Endothelial cell of umbilical vein (primary cell): ENCODE measurements around the gene C7orf33. TPM values are rescaled to one million over a fixed set of nuclear protein-coding genes. Genes with fewer than 3 reads are reported as not detected.
A peak's percentile ranks its signal among the peaks of the same experiment; 100 is the strongest.

Source experiments
- BruUV-seq: library from RNA; stranded (reverse); fragments of 400-500 nt; replicated peaks from 2 replicates; lab custom pipeline; 2021; lab: Mats Ljungman, UMichigan
- CTCF ChIA-PET: fragments of 300-600, 350-600 bp; sonication (Branson Sonifier 250); formaldehyde crosslinking; loops from one replicate; lab custom pipeline; 2021; ENCODE audit warnings: antibody characterized with exemption, inconsistent platforms; lab: Charles Lee
- POLR2A ChIA-PET: fragments of 300-600, 350-600 bp; sonication (Branson Sonifier 250); formaldehyde crosslinking; loops from one replicate; lab custom pipeline; 2021; ENCODE audit warnings: antibody characterized with exemption, inconsistent platforms; lab: Charles Lee
- DNase-seq: peaks from one replicate; pipeline ENCODE4 v3.0.0-alpha.2; 2011; ENCODE audit warnings: low read depth, low spot score
- FAIRE-seq: peaks from 2 replicates; lab custom pipeline; 2011; peaks lifted over from hg19 to GRCh38; lab: Jason Lieb, UNC
- H2AFZ ChIP-seq: 2 replicates; pipeline ENCODE4 v1.6.0; 2012; ENCODE audit warnings: low read depth, low read length, control low read depth, inconsistent platforms
- H3K27ac ChIP-seq: 2 replicates; pipeline ENCODE4 v1.5.1; 2011; ENCODE audit warnings: low read depth, mild to moderate bottlenecking, control low read depth, low read length, moderate library complexity; ENCODE audit not compliant: insufficient read depth
- H3K27me3 ChIP-seq, 2 experiments: 2 replicates each; pipeline versions ENCODE4 v1.6.0 to v1.6.1; 2011; ENCODE audit warnings: low read length in 2 of 2, mixed read lengths in 1 of 2; ENCODE audit not compliant: control insufficient read depth in 2 of 2, insufficient read depth in 2 of 2
- H3K36me3 ChIP-seq, 2 experiments: 2 replicates in 1 of 2; 3 replicates in 1 of 2; pipeline ENCODE4 v1.5.1; 2011; ENCODE audit warnings: low read length in 2 of 2, mild to moderate bottlenecking in 1 of 2, moderate library complexity in 1 of 2; ENCODE audit not compliant: control insufficient read depth in 2 of 2, insufficient read depth in 2 of 2; ENCODE audit errors: extremely low read depth in 1 of 2
- H3K4me1 ChIP-seq: 3 replicates; pipeline ENCODE4 v1.5.1; 2011; ENCODE audit warnings: mild to moderate bottlenecking, low read length; ENCODE audit not compliant: control insufficient read depth, insufficient read depth; ENCODE audit errors: extremely low read depth
- H3K4me2 ChIP-seq: 2 replicates; pipeline ENCODE4 v1.6.1; 2011; ENCODE audit warnings: low read length, control low read depth, mixed read lengths; ENCODE audit not compliant: insufficient read depth
- H3K4me3 ChIP-seq, 3 experiments: fragments of 200-600 bp in 1 of 3; sonication (generic), shearing (Covaris generic) in 1 of 3; replicated peaks in 1 of 3; 2 replicates each; pipeline ENCODE4 v1.5.1; 2011 to 2016; ENCODE audit warnings: control low read depth in 3 of 3, low read length in 3 of 3, mild to moderate bottlenecking in 2 of 3, inconsistent platforms in 1 of 3, low read depth in 1 of 3, moderate library complexity in 1 of 3; ENCODE audit not compliant: insufficient read depth in 1 of 3
- H3K79me2 ChIP-seq: 2 replicates; pipeline ENCODE4 v1.6.0; 2012; ENCODE audit warnings: low read length, inconsistent platforms; ENCODE audit not compliant: control insufficient read depth, insufficient read depth
- H3K9ac ChIP-seq: replicated peaks from 2 replicates; pipeline ENCODE3; 2011; ENCODE audit warnings: low read length, control low read depth; ENCODE audit not compliant: insufficient read depth; ENCODE audit errors: extremely low read depth
- H3K9me1 ChIP-seq: replicated peaks from 3 replicates; pipeline ENCODE4 v1.6.0; 2011; ENCODE audit warnings: mild to moderate bottlenecking, low read length; ENCODE audit not compliant: control insufficient read depth, insufficient read depth; ENCODE audit errors: extremely low read depth
- H3K9me3 ChIP-seq: replicated peaks from 2 replicates; pipeline ENCODE4 v1.5.1; 2012; ENCODE audit warnings: low read length, inconsistent platforms; ENCODE audit not compliant: control insufficient read depth, insufficient read depth
- H4K20me1 ChIP-seq: replicated peaks from 2 replicates; pipeline ENCODE3; 2011; ENCODE audit warnings: mild to moderate bottlenecking, low read length; ENCODE audit not compliant: control insufficient read depth, insufficient read depth; ENCODE audit errors: extremely low read depth
- CTCF ChIP-seq, 2 donors: IDR thresholded peaks; 1 replicate in 1 of 2; 2 replicates in 1 of 2; pipeline ENCODE4 v1.5.1; 2011; ENCODE audit warnings: low read length in 2 of 2, mild to moderate bottlenecking in 2 of 2, moderate library complexity in 2 of 2, control low read depth in 1 of 2, inconsistent platforms in 1 of 2, low read depth in 1 of 2; ENCODE audit not compliant: insufficient read depth in 1 of 2; ENCODE audit errors: extremely low read depth in 1 of 2
- EZH2 ChIP-seq: IDR thresholded peaks from 2 replicates; pipeline ENCODE4 v1.6.1; 2012; ENCODE audit warnings: borderline replicate concordance, low read depth, mild to moderate bottlenecking, moderate library complexity, low read length, inconsistent platforms; ENCODE audit not compliant: severe bottlenecking
- FOS ChIP-seq: IDR thresholded peaks from 2 replicates; pipeline ENCODE4 v1.6.1; 2011; ENCODE audit warnings: mild to moderate bottlenecking, low read length, moderate library complexity, borderline replicate concordance; ENCODE audit not compliant: insufficient read depth
- GATA2 ChIP-seq: IDR thresholded peaks from 2 replicates; pipeline ENCODE4 v1.7.0; 2011; ENCODE audit warnings: low read depth, mild to moderate bottlenecking, moderate library complexity, mixed read lengths, low read length; ENCODE audit not compliant: insufficient read length, insufficient read depth
- JUN ChIP-seq: IDR thresholded peaks from 2 replicates; pipeline ENCODE4 v1.6.1; 2011; ENCODE audit warnings: borderline replicate concordance, low read depth; ENCODE audit not compliant: insufficient read length, insufficient read depth
- MAX ChIP-seq: IDR thresholded peaks from 2 replicates; pipeline ENCODE4 v1.6.1; 2011; ENCODE audit not compliant: insufficient read depth, insufficient read length
- MYC ChIP-seq: IDR thresholded peaks from one replicate; pipeline ENCODE4 v1.6.1; 2011; ENCODE audit warnings: mild to moderate bottlenecking, low read depth, low read length
- POLR2A ChIP-seq: IDR thresholded peaks from 2 replicates; pipeline ENCODE4 v1.6.1; 2012; ENCODE audit warnings: low read depth, mild to moderate bottlenecking, control low read depth, low read length
- POLR2AphosphoS5 ChIP-seq: IDR thresholded peaks from 2 replicates; pipeline ENCODE4 v1.6.1; 2012; ENCODE audit warnings: low read depth, mild to moderate bottlenecking, control low read depth, low read length, moderate library complexity; ENCODE audit not compliant: insufficient read depth
- dilution Hi-C: fragments of 300-500 bp; cut with MboI; formaldehyde crosslinking; loops from one replicate; pipeline ENCODE4 v1.15.0; 2019; ENCODE audit warnings: low sequenced_read_pairs; ENCODE audit not compliant: extremely low pct_ligation_motif_present
- intact Hi-C: fragments of 100-400 bp; cut with micrococcal nuclease; formaldehyde crosslinking; loops from one replicate; pipeline ENCODE4 v1.10.0; 2022
- polyA plus RNA-seq, 4 experiments: library from polyadenylated mRNA; depleted of rRNA in 3 of 4; stranded (reverse) in 3 of 4; unstranded in 1 of 4; fragments of >200 nt; gene quantifications; 2 replicates each; pipeline versions ENCODE4 v1.2.1 to v1.2.3, GENCODE V29; 2011 to 2012; ENCODE audit warnings: missing spikeins in 1 of 4
- total RNA-seq: library from RNA; stranded (reverse); gene quantifications from 2 replicates; pipeline ENCODE4 v1.2.3, GENCODE V29; 2021

Gene C7orf33
- total and polyA plus RNA-seq, 2 donors (not counting 3 experiments of a cell fraction or from before 2014, with no cell fraction given), result not detected

GRCh38 chr7:148563583-148564274, 26.8 kb upstream of the C7orf33 start:
- peak overlapping the region; percentile 39 for H3K4me2 ChIP-seq
- no TSS peak for BruUV-seq
- POLR2A ChIA-PET, result no interaction called here
- no peak for DNase-seq
- H3K9me1 ChIP-seq, result no peaks in the 10 kb centered on the region
- H3K4me1 ChIP-seq, result peaks cover 3% of the 10 kb centered on the region
- H4K20me1 ChIP-seq, result no peaks in the 10 kb centered on the region
- no peak for FAIRE-seq
- dilution Hi-C loops (no loop called here), intact Hi-C loops (no loop called here)
- no peaks in the 10 kb centered on the region for H3K9me3 ChIP-seq
- H3K36me3 ChIP-seq, result no peaks in the 10 kb centered on the region
- CTCF ChIA-PET, result interaction anchor here (1.4 to 1.8 kb wide), 3 partner anchors 12 to 403 kb away, joined by 3 to 9 read pairs (median 4); no protein-coding TSS in a partner anchor
- TF ChIP-seq GATA2 (no peak), MYC (no peak), JUN (no peak), EZH2 (no peak), POLR2AphosphoS5 (no peak), FOS (no peak), POLR2A (no peak), CTCF (IDR thresholded peaks at IDR 0.05; ENCODE audit: extremely low read depth in 1 of 2, insufficient read depth in 1 of 2, low read depth in 1 of 2, low read length in 2 of 2) (no peak), MAX (no peak)
- no peak overlapping the region for H3K27ac ChIP-seq
- no peak overlapping the region for H3K4me3 ChIP-seq
- no peak overlapping the region for H3K9ac ChIP-seq
- no peaks in the 10 kb centered on the region for H3K79me2 ChIP-seq
- H3K27me3 ChIP-seq, result peaks cover 0 to 1% of the 10 kb centered on the region in 2 experiments
- no peak overlapping the region for H2AFZ ChIP-seq
